OCI-LY7 (cell line): ENCODE data around the gene ORM2. TPM values are rescaled to one million over a fixed set of nuclear protein-coding genes. Genes with fewer than 3 reads are reported as not detected.

ENCODE experiments used
- BruUV-seq: library from RNA; stranded (reverse); fragments of 400-500 nt; replicated peaks from 2 replicates; lab custom pipeline; 2021; lab: Mats Ljungman, UMichigan
- CTCF ChIA-PET: fragments of 300-600 bp; sonication (Branson Sonifier 250); formaldehyde crosslinking; loops from one replicate; lab custom pipeline; 2022; ENCODE audit warnings: antibody characterized with exemption; ENCODE audit not compliant: unreplicated experiment; lab: Charles Lee
- POLR2A ChIA-PET: fragments of 300-600 bp; sonication (Branson Sonifier 250); formaldehyde crosslinking; loops from one replicate; lab custom pipeline; 2022; ENCODE audit warnings: antibody characterized with exemption; lab: Charles Lee
- DNase-seq: peaks from one replicate; pipeline ENCODE4 v3.0.0-alpha.2; 2015; ENCODE audit warnings: low spot score
- H2AFZ ChIP-seq: fragments of 200-600 bp; sonication (generic), shearing (Covaris generic); 2 replicates; pipeline ENCODE4 v1.6.1; 2014; ENCODE audit warnings: mild to moderate bottlenecking, antibody characterized with exemption, low read length, moderate library complexity
- H3K27ac ChIP-seq: fragments of 200-600 bp; sonication (generic); 2 replicates; pipeline ENCODE4 v1.5.1; 2014; ENCODE audit warnings: mixed run types, low read depth, mild to moderate bottlenecking, moderate library complexity, low read length, inconsistent platforms; ENCODE audit not compliant: poor library complexity, severe bottlenecking
- H3K36me3 ChIP-seq: fragments of 200-600 bp; sonication (generic); 2 replicates; pipeline ENCODE4 v1.6.1; 2014; ENCODE audit warnings: mild to moderate bottlenecking, antibody characterized with exemption, low read length, moderate library complexity, mixed read lengths; ENCODE audit not compliant: insufficient read depth
- H3K4me1 ChIP-seq: fragments of 200-600 bp; sonication (generic); 2 replicates; pipeline ENCODE4 v1.5.1; 2014; ENCODE audit warnings: mild to moderate bottlenecking, low read length; ENCODE audit not compliant: insufficient read depth, poor library complexity, severe bottlenecking
- H3K4me2 ChIP-seq: fragments of 200-600 bp; sonication (generic); 2 replicates; pipeline ENCODE4 v1.6.1; 2014; ENCODE audit warnings: mild to moderate bottlenecking, low read length
- H3K4me3 ChIP-seq: fragments of 200-600 bp; sonication (generic); 2 replicates; pipeline ENCODE4 v1.5.1; 2014; ENCODE audit warnings: mild to moderate bottlenecking, low read depth, low read length; ENCODE audit not compliant: poor library complexity, severe bottlenecking
- H3K79me2 ChIP-seq: fragments of 200-600 bp; sonication (generic); 2 replicates; pipeline ENCODE4 v1.6.1; 2016; ENCODE audit warnings: low read depth, mild to moderate bottlenecking, low read length, moderate library complexity, mixed read lengths; ENCODE audit not compliant: insufficient read depth
- H3K9me2 ChIP-seq: fragments of 200-600 bp; sonication (generic); 2 replicates; pipeline ENCODE4 v1.6.1; 2016; ENCODE audit warnings: mild to moderate bottlenecking, low read length, mixed read lengths; ENCODE audit not compliant: insufficient read depth
- H3K9me3 ChIP-seq: fragments of 200-600 bp; sonication (generic); 2 replicates; pipeline ENCODE4 v1.6.1; 2014; ENCODE audit warnings: mild to moderate bottlenecking, mixed run types, low read length, mixed read lengths
- H4K20me1 ChIP-seq: fragments of 200-600 bp; sonication (generic); 2 replicates; pipeline ENCODE4 v1.6.1; 2014; ENCODE audit warnings: mild to moderate bottlenecking, antibody characterized with exemption, low read length, moderate library complexity, mixed read lengths; ENCODE audit not compliant: insufficient read depth
- EZH2phosphoT487 ChIP-seq: fragments of 200-600 bp; sonication (generic); IDR thresholded peaks from 2 replicates; pipeline ENCODE4 v1.6.1; 2018; ENCODE audit warnings: low read depth, borderline replicate concordance, mild to moderate bottlenecking, mixed run types, antibody characterized with exemption, low read length, moderate library complexity, mixed read lengths
- intact Hi-C: fragments of 100-400 bp; cut with micrococcal nuclease; formaldehyde crosslinking; loops from one replicate; pipeline ENCODE4 v1.10.0; 2022; ENCODE audit not compliant: unreplicated experiment
- total RNA-seq, 2 experiments: library from RNA; depleted of rRNA in 1 of 2; stranded (reverse); fragments of >200 nt in 1 of 2; shearing (Covaris generic) in 1 of 2; gene quantifications; 2 replicates each; pipeline ENCODE4 v1.2.3, GENCODE V29; 2014 to 2022
- TF ChIP-seq, protein P1 (sequence below): fragments of 200-600 bp; sonication (generic); conservative IDR thresholded peaks from 2 replicates; pipeline ENCODE4 v1.5.1; 2014; ENCODE audit warnings: mild to moderate bottlenecking, antibody characterized with exemption, low read length, moderate library complexity, mixed read lengths

The ORM2 gene
- total RNA-seq, 2 experiments from 2014 or later = not detected

DNA sequence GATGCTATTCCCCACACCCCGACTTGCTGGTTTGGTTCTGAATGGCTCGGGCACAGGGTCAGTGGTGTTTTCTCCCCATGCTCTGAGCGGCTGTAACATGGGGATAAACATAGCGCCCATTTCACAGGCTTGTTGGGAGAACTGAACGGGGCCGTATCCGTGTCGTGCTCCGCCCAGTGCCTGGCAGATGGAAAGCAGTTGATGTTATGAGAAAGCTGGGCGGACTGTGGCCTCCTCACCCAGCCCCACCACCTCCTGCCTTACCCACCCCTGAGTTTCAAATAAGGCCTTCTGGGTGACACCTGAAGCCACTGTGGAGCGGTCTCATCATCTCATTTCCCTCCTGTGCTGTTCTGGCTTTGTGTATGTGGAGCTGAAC, 14.5 kb downstream of the ORM2 start:
- Histone ChIP-seq H3K9me2 (no peaks in the 10 kb centered on the region), H3K79me2 (no peaks in the 10 kb centered on the region), H3K4me3 (no peak overlapping the region), H4K20me1 (no peaks in the 10 kb centered on the region), H3K4me1 (peaks cover 13% of the 10 kb centered on the region), H3K9me3 (no peaks in the 10 kb centered on the region), H3K27ac (no peak overlapping the region), H3K36me3 (peaks cover 95% of the 10 kb centered on the region), H3K4me2 (no peak overlapping the region), H2AFZ (no peak overlapping the region)
- no TSS peak for BruUV-seq
- DNase-seq = no peak
- intact Hi-C loops = no loop called here
- CTCF ChIA-PET = no interaction called here
- TF ChIP-seq, protein P1, sequence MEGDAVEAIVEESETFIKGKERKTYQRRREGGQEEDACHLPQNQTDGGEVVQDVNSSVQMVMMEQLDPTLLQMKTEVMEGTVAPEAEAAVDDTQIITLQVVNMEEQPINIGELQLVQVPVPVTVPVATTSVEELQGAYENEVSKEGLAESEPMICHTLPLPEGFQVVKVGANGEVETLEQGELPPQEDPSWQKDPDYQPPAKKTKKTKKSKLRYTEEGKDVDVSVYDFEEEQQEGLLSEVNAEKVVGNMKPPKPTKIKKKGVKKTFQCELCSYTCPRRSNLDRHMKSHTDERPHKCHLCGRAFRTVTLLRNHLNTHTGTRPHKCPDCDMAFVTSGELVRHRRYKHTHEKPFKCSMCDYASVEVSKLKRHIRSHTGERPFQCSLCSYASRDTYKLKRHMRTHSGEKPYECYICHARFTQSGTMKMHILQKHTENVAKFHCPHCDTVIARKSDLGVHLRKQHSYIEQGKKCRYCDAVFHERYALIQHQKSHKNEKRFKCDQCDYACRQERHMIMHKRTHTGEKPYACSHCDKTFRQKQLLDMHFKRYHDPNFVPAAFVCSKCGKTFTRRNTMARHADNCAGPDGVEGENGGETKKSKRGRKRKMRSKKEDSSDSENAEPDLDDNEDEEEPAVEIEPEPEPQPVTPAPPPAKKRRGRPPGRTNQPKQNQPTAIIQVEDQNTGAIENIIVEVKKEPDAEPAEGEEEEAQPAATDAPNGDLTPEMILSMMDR = no peak
- TF ChIP-seq EZH2phosphoT487 = no peak
- POLR2A ChIA-PET = no interaction called here

DNA sequence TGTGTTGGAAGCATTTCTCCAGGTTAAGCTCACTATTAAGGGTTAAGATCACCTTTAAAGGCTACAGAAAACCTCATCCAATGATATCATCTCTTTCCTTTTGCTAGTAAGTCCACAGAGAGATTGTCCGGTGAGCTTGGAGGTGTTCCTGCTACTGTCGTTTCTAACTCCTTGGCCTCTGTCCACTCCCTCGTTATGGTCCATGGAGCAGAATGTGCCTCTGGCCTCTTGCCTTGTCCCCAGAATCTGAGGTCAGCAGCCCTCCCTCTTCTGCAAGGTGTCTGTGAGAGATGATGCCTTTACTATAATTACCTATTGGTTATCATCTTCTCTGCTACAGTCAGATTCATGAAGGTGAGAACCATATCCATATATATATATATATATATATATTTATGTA, 15.0 kb downstream of the ORM2 start:
- ChIA-PET POLR2A (no interaction called here), CTCF (no interaction called here)
- no peaks in the 10 kb centered on the region for H3K9me3 ChIP-seq
- no peak overlapping the region for H3K4me2 ChIP-seq
- H3K4me1 ChIP-seq = peaks cover 15% of the 10 kb centered on the region
- BruUV-seq = no TSS peak
- no peak overlapping the region for H2AFZ ChIP-seq
- H3K9me2 ChIP-seq = no peaks in the 10 kb centered on the region
- no peak for DNase-seq
- no peak for TF ChIP-seq EZH2phosphoT487
- TF ChIP-seq, protein P1 = no peak
- H3K4me3 ChIP-seq = no peak overlapping the region
- H3K79me2 ChIP-seq = no peaks in the 10 kb centered on the region
- peaks cover 95% of the 10 kb centered on the region for H3K36me3 ChIP-seq
- H4K20me1 ChIP-seq = no peaks in the 10 kb centered on the region
- H3K27ac ChIP-seq = no peak overlapping the region
- intact Hi-C loops = no loop called here

DNA sequence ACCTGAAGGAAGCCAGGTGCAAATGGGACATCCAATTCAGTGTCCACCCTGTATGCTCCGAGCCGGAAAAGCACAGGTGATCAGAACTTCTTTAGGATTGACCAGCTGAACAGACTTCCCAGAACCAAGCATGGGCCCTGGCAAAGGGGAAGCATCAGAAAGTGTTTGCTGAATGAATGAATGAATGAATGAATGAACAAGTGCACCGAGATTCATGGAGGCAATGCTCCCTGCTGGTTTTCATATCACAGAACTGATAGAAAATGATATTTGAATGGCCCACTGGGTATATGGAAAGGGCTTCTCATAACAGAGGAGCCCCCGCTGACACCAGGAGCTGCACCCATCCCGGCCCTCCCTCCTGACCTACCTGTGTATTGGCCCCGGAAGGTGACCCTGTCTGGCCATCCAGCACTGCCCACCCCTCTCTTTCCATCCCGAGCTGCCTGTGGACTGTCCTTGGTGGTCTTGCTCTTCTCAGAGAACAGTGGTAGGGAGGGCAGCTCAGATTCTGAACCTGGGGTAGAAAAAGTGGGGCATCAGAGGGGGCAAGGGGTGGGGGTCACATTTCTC, 15.9 kb downstream of the ORM2 start:
- Histone ChIP-seq H2AFZ (no peak overlapping the region), H4K20me1 (no peaks in the 10 kb centered on the region), H3K4me2 (no peak overlapping the region), H3K4me1 (peaks cover 24% of the 10 kb centered on the region), H3K79me2 (no peaks in the 10 kb centered on the region), H3K9me3 (no peaks in the 10 kb centered on the region), H3K27ac (no peak overlapping the region), H3K36me3 (peaks cover 95% of the 10 kb centered on the region), H3K4me3 (no peak overlapping the region), H3K9me2 (no peaks in the 10 kb centered on the region)
- intact Hi-C loops = no loop called here
- DNase-seq = no peak
- TF ChIP-seq EZH2phosphoT487 = no peak
- TF ChIP-seq, protein P1 = no peak
- POLR2A ChIA-PET = interaction anchor here (0.6 kb wide), 1 partner anchor 220 kb away, joined by 3 read pairs; no protein-coding TSS in a partner anchor
- no TSS peak for BruUV-seq
- CTCF ChIA-PET = no interaction called here
